Glomerular visceral epithelial cell (primary cell): ENCODE measurements around the gene CNTNAP2.

Experiments
- DNase-seq: peaks from one replicate; pipeline ENCODE4 v3.0.0-alpha.2; 2016; ENCODE audit errors: extremely low spot score

CNTNAP2 gene

GRCh38 chr7:147394329-147394728, 1277.7 kb downstream of the CNTNAP2 start:
- no peak for DNase-seq

DNA sequence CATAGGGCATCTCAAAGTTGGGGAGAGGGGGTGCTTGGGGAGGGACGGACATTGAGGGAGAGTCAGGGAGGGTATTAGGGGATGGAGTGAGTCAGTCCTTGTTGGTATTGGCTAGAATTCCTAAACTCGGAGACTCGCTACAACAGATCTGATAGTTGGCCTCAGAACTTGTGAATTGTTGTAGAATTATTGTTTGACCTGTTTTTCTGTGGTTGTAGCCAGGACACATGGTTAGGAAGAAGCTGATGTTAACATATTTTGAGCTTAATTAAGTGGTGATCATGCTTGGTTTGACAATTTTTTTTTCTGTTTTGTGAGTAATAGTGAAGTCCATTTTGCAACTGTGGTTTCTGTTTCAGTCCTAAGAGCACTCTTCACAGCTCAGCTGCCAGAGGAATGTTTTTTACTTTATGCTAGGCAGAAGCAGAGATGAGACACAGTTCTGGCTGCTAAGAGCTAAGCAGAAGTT, 1283.7 kb downstream of the CNTNAP2 start:
- DNase-seq = peak; percentile 79

DNA sequence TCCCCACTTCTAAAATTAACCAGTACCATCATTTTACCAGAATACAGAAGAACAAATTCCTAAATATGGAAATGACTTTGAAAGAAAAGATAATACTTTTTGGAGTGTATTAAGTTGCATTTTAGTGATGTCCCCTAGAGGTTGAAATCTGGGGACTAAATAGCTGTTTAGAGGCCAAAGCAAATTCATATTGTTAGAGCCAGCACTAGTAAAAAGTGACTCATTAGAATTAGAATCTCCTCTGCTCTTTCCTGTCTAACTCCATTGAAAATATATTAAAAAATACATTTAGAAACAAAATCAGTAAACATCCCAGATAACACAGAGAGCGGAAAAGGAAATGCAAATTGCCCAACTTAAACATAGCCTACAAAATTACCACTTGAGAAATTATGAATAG, 1284.3 kb downstream of the CNTNAP2 start:
- DNase-seq = no peak

- no peak for DNase-seq
These were observed 1289.0 kb downstream of the CNTNAP2 start for GRCh38 chr7:147405621-147406020.

- DNase-seq = no peak
These were observed 1290.0 kb downstream of the CNTNAP2 start for GRCh38 chr7:147406521-147407135.

DNA sequence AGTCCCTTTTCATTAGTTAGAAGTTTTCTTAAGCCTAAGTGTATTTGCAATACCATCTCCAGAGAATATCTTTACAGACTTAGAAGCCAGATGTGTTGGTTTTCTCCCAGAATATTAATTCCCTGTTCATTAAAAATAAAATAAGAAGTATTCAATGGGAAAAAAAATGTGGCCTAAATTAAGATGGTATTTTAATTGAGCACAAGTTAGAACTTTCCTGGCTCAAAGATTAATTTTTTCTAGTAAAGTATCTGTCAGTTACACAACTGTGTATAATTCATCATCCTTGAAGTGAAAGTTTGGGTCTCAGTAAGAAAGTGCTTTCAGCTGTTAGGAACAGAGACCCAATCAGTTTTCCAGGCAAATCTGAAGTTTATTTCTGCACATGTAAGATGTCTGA, 1294.5 kb downstream of the CNTNAP2 start:
- DNase-seq = no peak

DNA sequence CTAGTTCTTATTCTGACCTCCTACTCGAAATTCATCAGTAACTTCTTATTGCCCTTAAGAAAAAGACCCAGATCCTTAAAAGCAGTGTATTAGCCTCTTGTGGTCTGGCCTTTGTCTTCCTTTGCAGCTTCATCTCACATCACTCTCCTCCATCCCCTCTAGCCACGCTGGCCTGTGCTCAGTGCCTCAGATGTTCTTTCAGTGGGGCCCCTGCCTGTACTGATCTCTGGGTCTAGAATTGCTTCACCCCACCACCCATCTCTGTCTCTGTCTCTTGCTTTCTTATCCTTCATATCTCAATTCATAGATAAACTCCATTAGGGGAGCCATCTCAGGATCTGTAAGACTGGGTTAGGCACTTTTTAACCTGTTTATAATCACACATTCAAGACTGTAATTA, 1295.5 kb downstream of the CNTNAP2 start:
- peak; percentile 2 for DNase-seq

GRCh38 chr7:147412782-147413556, 1296.4 kb downstream of the CNTNAP2 start:
- DNase-seq = peak; percentile 79

GRCh38 chr7:147413557-147413870, 1296.9 kb downstream of the CNTNAP2 start:
- no peak for DNase-seq

- DNase-seq = no peak
These were observed 1299.4 kb downstream of the CNTNAP2 start for GRCh38 chr7:147415991-147416390.

GRCh38 chr7:147418966-147419365, 1302.4 kb downstream of the CNTNAP2 start:
- DNase-seq = no peak

DNA sequence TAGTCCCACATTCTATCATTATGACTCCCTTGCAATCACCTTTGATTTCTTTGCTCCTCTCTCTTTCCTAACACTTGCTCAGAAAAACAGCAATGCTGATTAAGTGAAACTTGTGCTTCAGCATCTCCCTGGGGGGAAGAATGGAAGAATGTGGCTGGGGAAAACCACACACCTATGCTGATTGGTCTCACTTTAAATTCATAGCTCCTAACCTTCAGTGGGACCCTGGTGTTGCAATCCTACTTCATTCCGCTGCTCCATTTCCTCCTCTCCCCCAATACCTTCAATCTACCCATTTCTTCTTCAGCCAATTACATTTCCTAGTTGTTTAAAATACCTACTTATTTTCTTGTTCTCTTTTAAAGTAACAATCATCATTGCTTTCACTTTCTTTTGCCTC, 1307.3 kb downstream of the CNTNAP2 start:
- no peak for DNase-seq

DNA sequence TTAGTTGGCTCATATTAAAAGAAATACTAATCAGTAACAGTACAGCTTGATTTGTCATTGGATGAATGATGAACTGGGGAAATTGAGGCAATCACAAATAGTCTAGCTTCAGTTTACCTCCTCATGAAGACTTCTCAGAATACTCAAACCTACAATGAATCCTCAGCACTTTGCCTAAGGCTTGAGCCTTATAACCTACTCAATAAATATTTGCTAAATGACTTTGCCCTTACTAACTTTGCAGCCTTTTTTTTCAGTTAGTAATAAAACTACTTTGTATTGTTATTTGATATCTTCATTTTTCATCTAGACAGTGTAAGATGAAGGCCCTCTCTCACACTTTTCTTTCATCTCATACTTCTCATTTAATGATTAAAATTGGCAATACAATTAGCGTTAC, 1311.5 kb downstream of the CNTNAP2 start:
- no peak for DNase-seq

- DNase-seq = no peak
These were observed 1313.4 kb downstream of the CNTNAP2 start for GRCh38 chr7:147429961-147430360.

- no peak for DNase-seq
These were observed 1315.5 kb downstream of the CNTNAP2 start for GRCh38 chr7:147432079-147432478.

DNA sequence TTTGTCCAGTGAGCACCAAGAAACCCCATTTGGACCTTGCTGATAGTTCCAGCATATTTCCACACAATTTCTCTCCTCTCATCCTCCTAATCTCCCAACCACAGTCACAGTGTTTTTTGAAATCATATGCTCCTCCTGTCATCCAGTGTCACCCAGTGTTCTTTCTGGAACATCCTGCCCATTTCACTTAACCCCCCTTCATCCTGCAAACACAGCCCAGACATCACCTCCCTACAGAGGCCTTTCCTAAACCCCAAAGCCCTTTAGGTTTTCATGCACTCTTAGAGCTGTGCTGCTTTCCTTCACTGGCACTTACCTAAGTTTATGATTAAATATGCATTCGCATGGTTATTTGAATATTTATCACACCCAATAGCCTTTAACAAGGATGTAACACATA, 1316.0 kb downstream of the CNTNAP2 start:
- DNase-seq = no peak

DNA sequence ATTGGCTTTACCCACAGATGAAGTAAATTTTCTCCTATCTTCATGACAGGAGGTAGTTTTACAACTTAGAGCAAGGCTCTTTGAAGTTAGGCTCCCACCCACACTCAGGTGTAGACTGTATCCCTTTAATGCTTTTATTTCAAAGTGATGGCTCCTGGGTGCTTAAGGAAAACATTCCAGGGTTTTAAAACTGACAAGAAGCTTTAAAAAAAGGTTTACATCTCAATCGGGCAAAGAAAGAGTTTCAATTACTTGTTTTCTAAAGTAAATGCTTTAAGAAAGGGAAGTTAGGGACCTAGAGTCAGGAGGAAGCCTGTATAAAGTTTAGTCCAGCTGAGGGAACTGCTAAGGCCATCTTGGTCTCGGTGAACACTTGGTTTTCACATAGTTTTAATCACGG, 1320.1 kb downstream of the CNTNAP2 start:
- no peak for DNase-seq

DNA sequence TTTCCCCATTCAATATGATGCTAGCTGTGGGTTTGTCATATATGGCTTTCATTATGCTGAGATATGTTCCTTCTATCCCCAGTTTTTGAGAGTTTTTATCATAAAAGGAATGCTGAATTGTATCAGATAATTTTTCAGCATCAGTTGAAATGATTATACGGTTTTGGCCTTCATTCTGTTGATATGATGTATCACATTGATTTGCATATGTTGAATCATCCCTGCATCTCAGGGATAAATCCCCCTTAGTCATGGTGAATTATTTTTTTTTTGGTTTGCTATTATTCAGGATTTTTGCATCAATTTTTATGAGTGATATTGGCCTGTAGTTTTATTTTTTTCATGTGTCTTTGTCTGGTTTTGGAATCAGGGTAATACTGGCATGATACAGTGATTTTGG, 1321.6 kb downstream of the CNTNAP2 start:
- no peak for DNase-seq

DNA sequence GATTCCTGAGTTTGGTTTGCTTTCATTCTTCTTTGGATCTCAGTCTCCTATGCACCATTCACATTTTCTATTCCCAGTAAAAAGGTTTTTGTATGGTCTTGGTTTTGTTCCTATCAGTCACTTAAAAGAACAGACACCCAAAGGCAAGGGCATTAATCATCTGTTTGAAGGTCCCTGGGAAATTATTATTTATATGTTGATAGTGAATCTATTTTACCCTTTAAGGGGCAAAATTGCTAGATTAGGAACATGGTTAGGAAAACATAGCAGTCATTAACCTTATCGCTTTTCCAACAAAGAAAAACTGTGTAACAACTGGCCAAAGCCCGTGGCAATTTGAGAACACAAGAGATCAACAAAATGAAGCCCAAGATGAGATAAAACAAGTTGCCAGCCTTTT, 1327.3 kb downstream of the CNTNAP2 start:
- no peak for DNase-seq

GRCh38 chr7:147452816-147453215, 1336.2 kb downstream of the CNTNAP2 start:
- DNase-seq = no peak

DNA sequence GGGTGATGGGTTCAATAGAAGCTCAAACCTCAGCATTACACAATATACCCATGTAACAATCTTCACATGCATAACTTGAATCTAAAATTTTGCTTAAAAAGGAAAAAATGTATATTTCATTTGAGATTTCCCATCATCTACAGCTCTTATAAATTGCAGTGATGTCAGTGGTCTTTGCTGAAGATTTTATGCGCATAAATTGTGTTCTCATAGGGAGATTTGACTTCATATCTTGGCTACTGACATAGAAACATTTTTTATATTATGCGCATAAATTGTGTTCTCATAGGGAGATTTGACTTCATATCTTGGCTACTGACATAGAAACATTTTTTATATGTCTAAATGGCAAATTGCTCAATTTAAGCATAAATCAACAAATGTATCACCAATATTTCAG, 1348.6 kb downstream of the CNTNAP2 start:
- no peak for DNase-seq

- peak; percentile 18 for DNase-seq
These were observed 1356.0 kb downstream of the CNTNAP2 start for GRCh38 chr7:147472556-147472955.

DNA sequence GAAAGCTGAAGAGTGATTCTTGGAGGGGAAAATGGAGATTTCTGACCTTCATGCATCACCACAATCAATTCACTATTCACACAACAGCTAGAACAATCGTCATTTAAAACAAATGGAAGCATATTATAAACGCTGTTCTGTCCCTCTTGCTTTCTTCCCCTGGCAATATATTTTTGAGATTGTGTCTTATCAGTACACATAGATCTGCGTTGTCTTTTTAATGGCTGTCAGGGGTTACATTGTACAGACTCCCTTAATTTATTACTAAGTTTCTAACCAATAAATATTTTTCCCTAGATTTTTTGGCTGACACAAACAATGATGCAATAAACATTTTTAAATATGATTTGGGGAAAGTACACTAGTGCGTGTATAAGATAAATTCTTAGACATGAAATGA, 1358.3 kb downstream of the CNTNAP2 start:
- no peak for DNase-seq

DNA sequence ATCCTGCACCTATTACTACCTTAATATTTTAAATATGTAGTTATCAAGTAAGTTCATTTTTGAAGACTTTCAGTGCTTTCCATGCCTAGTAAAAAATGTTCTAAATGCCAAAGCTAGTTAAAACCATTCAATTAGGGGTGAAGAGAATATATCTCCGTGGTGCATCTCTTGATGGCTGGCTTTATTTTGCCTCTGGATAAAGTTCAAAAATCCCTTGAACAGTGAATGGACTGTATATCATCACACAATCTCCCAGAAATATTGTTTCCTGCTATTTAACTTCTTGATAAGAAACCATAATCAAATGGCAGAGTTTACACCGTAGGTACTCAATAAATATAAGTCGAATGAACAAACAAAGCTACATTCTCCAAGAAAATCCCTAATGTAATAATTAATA, 1360.9 kb downstream of the CNTNAP2 start:
- no peak for DNase-seq
